Motor neuron (in vitro differentiated cells): ENCODE results near the gene CHTF18. TPM values are rescaled to one million over a fixed set of nuclear protein-coding genes. Genes with fewer than 3 reads are reported as not detected.
A peak's percentile ranks its signal among the peaks of the same experiment; 100 is the strongest.
"Not testable (repeated sequence)": the region's sequence is repeated elsewhere in the genome, so short reads cannot be mapped to it uniquely, and the experiment has no call there.

Source experiments
- ATAC-seq, 8 experiments: fragments of 200-7000 bp; cut with Tn5 transposase; replicated peaks in 6 of 8; 2 replicates each; pipeline ENCODE4 v1.8.0; 2021; ENCODE audit warnings: mild to moderate bottlenecking in 8 of 8, moderate library complexity in 8 of 8
- H3K27ac ChIP-seq, 2 donors: fragments of 250-450 bp; sonication (Bioruptor Pico); 2 replicates each; pipeline ENCODE4 v1.9.0; 2021; ENCODE audit warnings: antibody characterized with exemption in 2 of 2, mild to moderate bottlenecking in 2 of 2, moderate library complexity in 1 of 2
- H3K4me1 ChIP-seq, 2 donors: fragments of 250-450 bp; sonication (Bioruptor Pico); replicated peaks in 1 of 2; 2 replicates each; pipeline ENCODE4 v1.6.1; 2021; ENCODE audit warnings: antibody characterized with exemption in 2 of 2, mild to moderate bottlenecking in 2 of 2, moderate library complexity in 1 of 2
- H3K4me3 ChIP-seq, 5 donors: fragments of 250-450 bp; sonication (Bioruptor Pico); 2 replicates each; pipeline ENCODE4 v1.9.0; 2021; ENCODE audit warnings: antibody characterized with exemption in 5 of 5, mild to moderate bottlenecking in 5 of 5, moderate library complexity in 4 of 5
- WGBS, 10 experiments: fragments of 450-650 bp; shearing (Covaris generic); methylation state at CpG; one replicate each; pipeline ENCODE4 v1.0.0; 2022; 5-methylcytosine and 5-hydroxymethylcytosine counted together
- in situ Hi-C, 9 experiments: fragments of 400-800 bp; cut with MboI; loops; one replicate each; pipeline ENCODE4 v1.15.0; 2021; ENCODE audit warnings: low sequenced_read_pairs in 9 of 9, low pct_unique_long_range_greater_than_20kb in 2 of 9; ENCODE audit not compliant: unreplicated experiment in 9 of 9
- total RNA-seq, 8 experiments: library from RNA; unstranded; fragments of 300-600 nt; gene quantifications; 2 replicates each; pipeline versions ENCODE4 v1.2.3 to v1.2.4, GENCODE V29; 2022

CHTF18 gene
- total RNA-seq, 8 experiments from 2014 or later = 2.5 to 41.5 (median 12.4) TPM

- 20 to 100% (median 34%) methylated on average over 1 to 12 of the region's 71 CpGs; no CpG with 5 or more reads in 5 of the 10 experiments for WGBS, 10 experiments
- peak overlapping the region in 1 of 5 donors; percentile 19 for H3K4me3 ChIP-seq
- ATAC-seq = peak in 3 of 8 experiments; percentile 52 to 64 (median 56)
- in situ Hi-C loops = loop anchor here in 8 of 9 experiments (10.0 to 25.0 kb wide), 4 partner anchors 238 to 258 kb away; partner anchors contain the start of gene SSTR5 (in 6 of the 8)
- H3K27ac ChIP-seq = peak overlapping the region in 1 of 2 donors; percentile 3
- H3K4me1 ChIP-seq = peaks cover 9 to 12% of the 10 kb centered on the region in 2 donors
Measured at GRCh38 chr16:817001-817906, 28.8 kb downstream of the CHTF18 start.

DNA sequence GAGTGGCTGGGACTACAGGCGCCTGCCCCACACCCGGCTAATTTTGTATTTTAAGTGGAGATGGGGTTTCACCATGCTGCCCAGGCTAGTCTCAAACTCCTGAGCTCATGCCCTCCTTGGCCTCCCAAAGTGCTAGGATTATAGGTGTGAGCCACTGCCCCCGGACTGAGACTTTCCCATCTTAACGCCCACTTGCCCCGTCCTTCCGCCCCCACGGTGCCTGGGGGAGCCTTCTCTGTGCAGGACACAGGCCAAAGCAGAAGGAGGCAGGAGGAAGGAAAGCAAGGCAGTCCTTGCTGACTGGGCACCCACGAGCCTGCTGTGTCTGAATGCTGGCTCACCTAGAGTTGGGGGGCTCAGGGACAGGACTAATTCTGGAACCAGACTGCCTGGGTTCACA, 29.7 kb downstream of the CHTF18 start:
- Histone ChIP-seq H3K27ac (no peak overlapping the region), H3K4me3 (no peak overlapping the region), H3K4me1 (peaks cover 9 to 11% of the 10 kb centered on the region in 2 donors)
- no peak for ATAC-seq
- WGBS, 10 experiments = 80 to 92% methylated on average over 1 to 2 of the region's 8 CpGs; no CpG with 5 or more reads in 8 of the 10 experiments
- in situ Hi-C loops = loop anchor here in 8 of 9 experiments (10.0 to 25.0 kb wide), 4 partner anchors 237 to 257 kb away; partner anchors contain the start of gene SSTR5 (in 6 of the 8)

DNA sequence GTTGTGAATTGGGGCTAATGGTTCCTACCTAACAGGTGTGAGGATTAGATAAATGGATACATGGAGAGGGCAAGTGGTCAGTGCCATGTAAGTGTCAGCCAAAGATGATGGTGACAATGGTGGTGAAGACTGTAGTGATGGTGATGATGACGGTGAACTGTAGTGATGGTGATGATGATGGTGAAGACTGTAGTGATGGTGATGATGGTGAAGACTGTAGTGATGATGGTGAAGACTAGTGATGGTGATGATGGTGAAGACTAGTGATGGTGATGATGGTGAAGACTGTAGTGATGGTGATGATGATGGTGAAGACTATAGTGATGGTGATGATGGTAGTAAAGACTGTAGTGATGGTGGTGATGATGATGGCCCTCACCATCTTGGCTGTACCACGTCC, 30.2 kb downstream of the CHTF18 start:
- Histone ChIP-seq H3K27ac (no peak overlapping the region), H3K4me1 (peaks cover 7 to 9% of the 10 kb centered on the region in 2 donors), H3K4me3 (no peak overlapping the region)
- ATAC-seq = no peak
- WGBS, 10 experiments = 43 to 89% (median 71%) methylated on average over 1 to 2 of the region's 2 CpGs; no CpG with 5 or more reads in 4 of the 10 experiments
- in situ Hi-C loops = loop anchor here in 8 of 9 experiments (10.0 to 25.0 kb wide), 4 partner anchors 236 to 256 kb away; partner anchors contain the start of gene SSTR5 (in 6 of the 8)

- Histone ChIP-seq H3K4me1 (peaks cover 2 to 9% of the 10 kb centered on the region in 2 donors), H3K27ac (no peak overlapping the region), H3K4me3 (no peak overlapping the region)
- WGBS, 10 experiments = 17 to 93% (median 74%) methylated on average over 1 to 14 of the region's 23 CpGs; no CpG with 5 or more reads in 1 of the 10 experiments
- in situ Hi-C loops = loop anchor here in 8 of 9 experiments (10.0 to 25.0 kb wide), 4 partner anchors 235 to 255 kb away; partner anchors contain the start of gene SSTR5 (in 6 of the 8)
- ATAC-seq = no peak
Measured at GRCh38 chr16:819336-820043, 31.1 kb downstream of the CHTF18 start.

DNA sequence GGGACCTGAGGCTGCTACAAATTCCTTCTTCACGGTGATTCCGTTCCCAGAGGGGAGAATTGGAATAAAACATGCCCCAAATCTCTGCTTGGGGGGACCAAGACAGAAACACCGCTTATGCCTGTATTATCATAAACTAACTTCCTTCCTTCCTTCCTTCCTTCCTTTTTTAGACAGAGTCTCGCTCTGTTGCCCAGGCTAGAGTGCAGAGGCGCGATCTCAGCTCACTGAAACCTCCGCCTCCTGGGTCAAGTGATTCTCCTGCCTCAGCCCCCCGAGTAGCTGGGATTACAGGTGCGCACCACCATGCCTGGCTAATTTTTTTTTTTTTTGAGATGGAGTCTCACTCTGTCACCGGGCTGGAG, 31.6 kb downstream of the CHTF18 start:
- H3K4me1 ChIP-seq = peaks cover 2 to 11% of the 10 kb centered on the region in 2 donors
- not testable (repeated sequence) for ATAC-seq, H3K27ac ChIP-seq, H3K4me3 ChIP-seq
- WGBS, 10 experiments = 52 to 94% (median 82%) methylated on average over 2 to 6 of the region's 10 CpGs; no CpG with 5 or more reads in 3 of the 10 experiments
- in situ Hi-C loops = loop anchor here in 5 of 9 experiments (25.0 kb wide), 1 partner anchor 242 kb away; the partner anchor contains the start of gene SSTR5 (in 5 of the 5)

DNA sequence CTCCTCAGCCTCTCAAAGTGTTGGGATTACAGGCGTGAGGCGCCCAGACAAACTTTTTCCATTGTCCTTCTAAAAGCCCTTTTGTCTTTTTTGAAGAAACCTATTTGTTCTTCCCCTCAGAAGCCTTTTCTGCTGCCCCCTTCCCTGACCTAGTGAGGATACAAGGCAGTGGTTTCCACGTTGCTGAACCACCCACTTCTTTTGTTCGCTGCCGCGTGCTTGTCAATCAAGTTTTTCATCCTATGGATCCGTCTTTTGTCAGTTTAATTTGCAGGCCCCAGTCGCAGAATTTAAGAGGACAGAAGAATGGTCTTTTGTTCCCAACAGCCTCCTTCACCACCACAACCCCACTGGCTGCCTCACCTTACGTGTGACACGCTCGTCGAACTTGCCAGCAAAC, 32.3 kb downstream of the CHTF18 start:
- WGBS, 10 experiments = 0 to 74% (median 42%) methylated on average over 1 to 10 of the region's 12 CpGs; no CpG with 5 or more reads in 2 of the 10 experiments
- H3K4me3 ChIP-seq = no peak overlapping the region
- no peak overlapping the region for H3K27ac ChIP-seq
- in situ Hi-C loops = loop anchor here in 5 of 9 experiments (25.0 kb wide), 1 partner anchor 242 kb away; the partner anchor contains the start of gene SSTR5 (in 5 of the 5)
- peak in 1 of 8 experiments; percentile 57 for ATAC-seq
- peaks cover 2 to 18% of the 10 kb centered on the region in 2 donors for H3K4me1 ChIP-seq

DNA sequence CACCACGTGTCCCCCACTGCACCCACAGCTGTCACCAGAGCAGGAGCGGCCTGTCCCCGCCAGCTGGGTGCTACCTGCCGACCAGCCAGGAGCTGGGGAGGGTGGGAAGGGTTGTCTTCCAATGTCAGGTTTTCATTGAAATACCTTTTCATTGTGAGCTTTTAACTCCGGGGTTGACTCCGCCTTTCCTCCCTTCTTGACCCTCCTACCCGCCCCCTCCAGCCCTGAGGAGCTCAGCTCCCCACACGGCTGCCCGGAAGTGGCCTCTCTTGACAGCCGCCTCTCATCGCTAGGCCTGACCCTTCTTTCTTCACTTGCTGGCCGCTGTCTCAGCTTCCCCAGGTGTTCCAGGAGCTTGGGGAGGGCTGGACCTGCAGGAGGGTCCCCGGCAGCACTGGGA, 33.3 kb downstream of the CHTF18 start:
- Histone ChIP-seq H3K27ac (no peak overlapping the region), H3K4me1 (peaks cover 2 to 21% of the 10 kb centered on the region in 2 donors), H3K4me3 (no peak overlapping the region)
- in situ Hi-C loops = loop anchor here in 5 of 9 experiments (25.0 kb wide), 1 partner anchor 241 kb away; the partner anchor contains the start of gene SSTR5 (in 5 of the 5)
- WGBS, 10 experiments = 58 to 82% (median 70%) methylated on average over 2 to 4 of the region's 13 CpGs; no CpG with 5 or more reads in 6 of the 10 experiments
- no peak for ATAC-seq

DNA sequence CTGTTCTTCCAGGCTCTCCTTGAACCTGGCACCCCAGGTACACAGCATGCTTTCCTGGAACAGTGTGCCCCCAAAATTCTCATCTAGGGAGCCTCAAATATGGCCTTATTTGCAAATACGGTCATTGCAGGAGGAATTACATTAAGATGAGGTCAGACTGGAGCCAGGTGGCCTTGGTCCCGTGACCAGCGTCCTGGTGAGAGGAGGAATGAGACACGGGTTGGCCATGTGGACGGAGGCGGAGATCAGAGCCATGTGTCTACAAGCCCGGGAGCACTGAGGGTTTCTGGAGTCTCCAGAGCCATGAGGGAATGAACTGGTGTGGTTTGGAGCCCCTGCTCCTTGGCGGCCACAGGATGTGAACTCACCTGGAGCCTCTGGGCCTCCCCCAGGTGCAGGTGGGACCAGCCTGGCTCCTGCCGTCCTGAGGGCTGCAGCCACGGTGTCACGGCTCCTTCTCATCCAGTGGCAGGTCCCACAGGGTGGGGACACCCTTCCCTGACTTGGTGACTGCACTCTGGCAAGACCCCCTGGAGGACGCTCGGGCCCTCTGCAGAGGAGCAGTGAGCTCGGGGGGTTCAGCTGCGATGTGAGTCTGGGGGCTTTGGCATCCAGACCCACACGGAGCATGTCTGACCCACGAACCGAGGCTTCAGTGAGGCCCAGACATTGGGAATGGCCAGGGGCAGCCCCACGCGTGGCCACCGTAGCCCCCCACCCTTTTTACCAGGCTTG, 33.9 kb downstream of the CHTF18 start:
- no peak overlapping the region for H3K27ac ChIP-seq
- peak in 1 of 8 experiments; percentile 33 for ATAC-seq
- no peak overlapping the region for H3K4me3 ChIP-seq
- WGBS, 10 experiments = 43 to 84% (median 69%) methylated on average over 2 to 11 of the region's 21 CpGs; no CpG with 5 or more reads in 6 of the 10 experiments
- in situ Hi-C loops = loop anchor here in 5 of 9 experiments (25.0 kb wide), 1 partner anchor 240 kb away; the partner anchor contains the start of gene SSTR5 (in 5 of the 5)
- H3K4me1 ChIP-seq = peaks cover 2 to 16% of the 10 kb centered on the region in 2 donors

GRCh38 chr16:822909-823297, 34.5 kb downstream of the CHTF18 start:
- no peak overlapping the region for H3K4me3 ChIP-seq
- H3K27ac ChIP-seq = no peak overlapping the region
- no peak for ATAC-seq
- peaks cover 2 to 11% of the 10 kb centered on the region in 2 donors for H3K4me1 ChIP-seq
- WGBS, 10 experiments = 65 to 100% (median 84%) methylated on average over 1 to 6 of the region's 9 CpGs; no CpG with 5 or more reads in 4 of the 10 experiments
- in situ Hi-C loops = loop anchor here in 5 of 9 experiments (25.0 kb wide), 1 partner anchor 239 kb away; the partner anchor contains the start of gene SSTR5 (in 5 of the 5)

- in situ Hi-C loops = loop anchor here in 5 of 9 experiments (25.0 kb wide), 1 partner anchor 238 kb away; the partner anchor contains the start of gene SSTR5 (in 5 of the 5)
- WGBS, 10 experiments = 86% methylated on average over 11 of the region's 22 CpGs; no CpG with 5 or more reads in 9 of the 10 experiments
Measured at GRCh38 chr16:824194-824593, 35.8 kb downstream of the CHTF18 start.

DNA sequence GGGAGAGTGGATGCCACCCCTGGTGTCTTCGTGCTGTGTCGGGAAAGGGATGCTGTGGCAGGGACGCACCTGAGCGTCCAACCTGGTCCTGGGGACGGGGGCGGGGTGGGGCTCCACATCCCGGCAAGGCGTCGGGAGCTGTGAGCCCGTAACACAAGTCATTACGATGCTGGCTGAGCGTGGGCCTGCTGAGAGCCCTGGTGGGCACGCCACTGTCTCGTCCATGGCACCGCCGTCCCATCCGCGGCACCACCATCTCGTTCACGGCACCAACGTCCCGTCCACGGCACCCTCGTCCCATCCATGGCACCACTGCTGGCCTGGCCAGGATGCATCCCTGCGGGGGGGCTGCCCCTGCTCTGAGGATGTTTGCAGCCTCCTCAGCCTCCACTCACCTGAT, 36.2 kb downstream of the CHTF18 start:
- Histone ChIP-seq H3K4me1 (peaks cover 0 to 11% of the 10 kb centered on the region in 2 donors), H3K4me3 (no peak overlapping the region), H3K27ac (no peak overlapping the region)
- no CpG with 5 or more reads among the region's 25 CpGs for WGBS, 10 experiments
- in situ Hi-C loops = loop anchor here in 5 of 9 experiments (25.0 kb wide), 1 partner anchor 238 kb away; the partner anchor contains the start of gene SSTR5 (in 5 of the 5)
- no peak for ATAC-seq

More at GRCh38 chr16:824194-824593, 35.8 kb downstream of the CHTF18 start:
- ATAC-seq = no peak
- H3K27ac ChIP-seq = no peak overlapping the region
- H3K4me3 ChIP-seq = no peak overlapping the region
- H3K4me1 ChIP-seq = peaks cover 0 to 11% of the 10 kb centered on the region in 2 donors
